Right lobe of liver (tissue), 6 donors: Measurements from ENCODE around the gene NRXN2. TPM values are rescaled to one million over a fixed set of nuclear protein-coding genes. Genes with fewer than 3 reads are reported as not detected.

Source experiments
- ATAC-seq, 4 donors: fragments of 200-7000 bp; cut with Tn5 transposase; one replicate each; pipeline ENCODE4 v1.9.1; 2020; ENCODE audit warnings: mild to moderate bottlenecking in 4 of 4, moderate library complexity in 4 of 4
- DNase-seq, 3 donors: peaks; one replicate each; pipeline ENCODE4 v3.0.0-alpha.2; 2020
- H3K27ac ChIP-seq, 3 donors: fragments of 200-600 bp; one replicate each; pipeline ENCODE4 v1.8.0; 2022
- H3K27me3 ChIP-seq, 2 donors: fragments of 200-600 bp; one replicate each; pipeline ENCODE4 v1.8.0; 2022
- H3K36me3 ChIP-seq, 4 donors: fragments of 200-600 bp; sonication (generic) in 1 of 4; one replicate each; pipeline versions ENCODE4 v1.5.1 to v1.8.0; 2017 to 2022; ENCODE audit warnings: control low read depth in 1 of 4
- H3K4me1 ChIP-seq, 4 donors: fragments of 200-600 bp; sonication (generic) in 1 of 4; one replicate each; pipeline versions ENCODE4 v1.5.1 to v1.8.0; 2017 to 2022; ENCODE audit warnings: control low read depth in 1 of 4
- H3K4me3 ChIP-seq, 3 donors: fragments of 200-600 bp; one replicate each; pipeline ENCODE4 v1.8.0; 2022
- H3K9me3 ChIP-seq, 4 donors: fragments of 200-600 bp; sonication (generic) in 1 of 4; one replicate each; pipeline versions ENCODE4 v1.5.1 to v1.8.0; 2017 to 2022; ENCODE audit warnings: control low read depth in 1 of 4
- CTCF ChIP-seq, 4 donors: fragments of 200-600 bp in 3 of 4; fragments of 450-650 bp in 1 of 4; IDR thresholded peaks; one replicate each; pipeline versions ENCODE4 v1.5.1 to v1.8.0; 2016 to 2022; ENCODE audit warnings: antibody characterized with exemption in 4 of 4, mild to moderate bottlenecking in 2 of 4
- POLR2A ChIP-seq: fragments of 450-650 bp; IDR thresholded peaks from one replicate; pipeline ENCODE4 v1.6.1; 2017; ENCODE audit warnings: antibody characterized with exemption, mild to moderate bottlenecking
- WGBS: methylation state at CpG from one replicate; pipeline ENCODE4 v1.1.6; 2018; ENCODE audit warnings: low coverage, low lambda C conversion rate; ENCODE audit not compliant: insufficient coverage; ENCODE audit errors: missing lambda C conversion rate; 5-methylcytosine and 5-hydroxymethylcytosine counted together
- intact Hi-C, 2 donors: fragments of 100-400 bp; cut with DNase I; formaldehyde crosslinking; loops; one replicate each; pipeline versions ENCODE4 v1.11.2 to v1.14.1; 2022
- total RNA-seq, 6 experiments: library from RNA; depleted of rRNA in 2 of 6; stranded (reverse); fragments of >200 nt in 2 of 6; fragmentation: NEBNext Ultra II Directional in 3 of 6; extraction: Animal tissue kit (Norgen Biotek cat#: 25700) in 3 of 6; gene quantifications; one replicate each; pipeline versions ENCODE4 v1.1.0 to v1.2.4, GENCODE V29; 2016 to 2023
- donor health status: DM: no; HTN: yes; CAD: no.
- donor health status: DM: no; HTN: no; CAD: no.
- donor health status: DM: no; HTN: no; CAD: no.
- donor health status: DM: no; HTN: yes; CAD: no.
- donor health status: DM: no; HTN: yes; CAD: no.

NRXN2 gene
- total RNA-seq, 6 experiments from 2014 or later = 1.6 to 7.7 (median 2.3) TPM

GRCh38 chr11:64571050-64571409 lies 152.0 kb downstream of the NRXN2 start:
- no peaks in the 10 kb centered on the region for H3K9me3 ChIP-seq
- ATAC-seq = no peak
- TF ChIP-seq POLR2A = no peak
- TF ChIP-seq CTCF (IDR thresholded peaks at IDR 0.05) = no peak
- no peak overlapping the region for H3K27ac ChIP-seq
- H3K27me3 ChIP-seq = no peaks in the 10 kb centered on the region
- H3K4me3 ChIP-seq = no peak overlapping the region
- peak in 1 of 3 donors; percentile 22 for DNase-seq
- WGBS = no CpG with 5 or more reads among the region's 11 CpGs
- intact Hi-C loops = no loop called here
- H3K36me3 ChIP-seq = no peaks in the 10 kb centered on the region
- peaks cover 0 to 5% (median 0%) of the 10 kb centered on the region in 4 donors for H3K4me1 ChIP-seq

GRCh38 chr11:64570341-64570740 lies 152.7 kb downstream of the NRXN2 start:
- no peak for TF ChIP-seq POLR2A
- no peak for TF ChIP-seq CTCF (IDR thresholded peaks at IDR 0.05)
- no peak for ATAC-seq
- Histone ChIP-seq H3K27me3 (no peaks in the 10 kb centered on the region), H3K27ac (no peak overlapping the region), H3K4me1 (peaks cover 0 to 7% (median 0%) of the 10 kb centered on the region in 4 donors), H3K4me3 (no peak overlapping the region), H3K36me3 (no peaks in the 10 kb centered on the region), H3K9me3 (no peaks in the 10 kb centered on the region)
- 84% methylated on average over 3 of the region's 3 CpGs for WGBS
- intact Hi-C loops = no loop called here
- no peak for DNase-seq

GRCh38 chr11:64569300-64569970 lies 153.6 kb downstream of the NRXN2 start:
- TF ChIP-seq POLR2A (no peak), CTCF (IDR thresholded peaks at IDR 0.05) (no peak)
- no peak overlapping the region for H3K27ac ChIP-seq
- H3K4me1 ChIP-seq = peaks cover 0 to 7% (median 0%) of the 10 kb centered on the region in 4 donors
- peak in 1 of 3 donors; percentile 36 for DNase-seq
- WGBS = 92% methylated on average over 1 of the region's 8 CpGs
- no peaks in the 10 kb centered on the region for H3K36me3 ChIP-seq
- H3K27me3 ChIP-seq = no peaks in the 10 kb centered on the region
- intact Hi-C loops = no loop called here
- no peak for ATAC-seq
- no peak overlapping the region for H3K4me3 ChIP-seq
- no peaks in the 10 kb centered on the region for H3K9me3 ChIP-seq

- Histone ChIP-seq H3K36me3 (no peaks in the 10 kb centered on the region), H3K27me3 (no peaks in the 10 kb centered on the region), H3K4me3 (no peak overlapping the region), H3K27ac (no peak overlapping the region), H3K9me3 (no peaks in the 10 kb centered on the region), H3K4me1 (peaks cover 0 to 7% (median 0%) of the 10 kb centered on the region in 4 donors)
- intact Hi-C loops = no loop called here
- ATAC-seq (no peak), DNase-seq (peak in 1 of 3 donors; percentile 1)
- WGBS = no CpG with 5 or more reads among the region's 8 CpGs
- TF ChIP-seq CTCF (IDR thresholded peaks at IDR 0.05) (no peak), POLR2A (no peak)
Measured at GRCh38 chr11:64568584-64569140, 154.3 kb downstream of the NRXN2 start.
